Measurements from ENCODE around the gene FZD1. TPM values are rescaled to one million over a fixed set of nuclear protein-coding genes. Genes with fewer than 3 reads are reported as not detected.

The FZD1 gene
- total RNA-seq, 1 donor = 40.5 TPM

- Histone ChIP-seq H3K4me3 (ENCODE audit: insufficient read depth, low read length) (no peak overlapping the region), H2AFZ (ENCODE audit: low read length) (no peak overlapping the region), H3K27me3 (ENCODE audit: insufficient read depth, low read length) (no peaks in the 10 kb centered on the region), H4K20me1 (ENCODE audit: insufficient read depth, low read length) (no peaks in the 10 kb centered on the region), H3K27ac (ENCODE audit: low read depth, low read length) (no peak overlapping the region), H3K4me2 (ENCODE audit: insufficient read depth, low read length) (no peak overlapping the region), H3K79me2 (ENCODE audit: insufficient read depth, low read length) (no peaks in the 10 kb centered on the region), H3K9me3 (ENCODE audit: low read depth, low read length) (no peaks in the 10 kb centered on the region), H3K4me1 (ENCODE audit: insufficient read depth, low read length) (no peaks in the 10 kb centered on the region), H3K36me3 (ENCODE audit: insufficient read depth, low read length) (no peaks in the 10 kb centered on the region)
- no peak for TF ChIP-seq CTCF (IDR thresholded peaks at IDR 0.05; ENCODE audit: extremely low read depth, low read depth, low read length)
- no peak for DNase-seq (ENCODE audit: insufficient read length, low spot score, missing footprints)
Measured at GRCh38 chr7:91313113-91313512, 48.9 kb downstream of the FZD1 start.

GRCh38 chr7:91314591-91315323 is 50.5 kb downstream of the FZD1 start:
- no peak overlapping the region for H3K4me2 ChIP-seq (ENCODE audit: insufficient read depth, low read length)
- no peaks in the 10 kb centered on the region for H3K79me2 ChIP-seq (ENCODE audit: insufficient read depth, low read length)
- no peaks in the 10 kb centered on the region for H4K20me1 ChIP-seq (ENCODE audit: insufficient read depth, low read length)
- no peak for DNase-seq (ENCODE audit: insufficient read length, low spot score, missing footprints)
- no peak overlapping the region for H3K4me3 ChIP-seq (ENCODE audit: insufficient read depth, low read length)
- no peak overlapping the region for H2AFZ ChIP-seq (ENCODE audit: low read length)
- TF ChIP-seq CTCF (IDR thresholded peaks at IDR 0.05; ENCODE audit: extremely low read depth, low read depth, low read length) = no peak
- H3K27ac ChIP-seq (ENCODE audit: low read depth, low read length) = no peak overlapping the region
- no peaks in the 10 kb centered on the region for H3K9me3 ChIP-seq (ENCODE audit: low read depth, low read length)
- no peaks in the 10 kb centered on the region for H3K36me3 ChIP-seq (ENCODE audit: insufficient read depth, low read length)
- H3K4me1 ChIP-seq (ENCODE audit: insufficient read depth, low read length) = no peaks in the 10 kb centered on the region
- no peaks in the 10 kb centered on the region for H3K27me3 ChIP-seq (ENCODE audit: insufficient read depth, low read length)

GRCh38 chr7:91316426-91316825 is 52.2 kb downstream of the FZD1 start:
- no peaks in the 10 kb centered on the region for H3K9me3 ChIP-seq (ENCODE audit: low read depth, low read length)
- H3K79me2 ChIP-seq (ENCODE audit: insufficient read depth, low read length) = no peaks in the 10 kb centered on the region
- no peak for DNase-seq (ENCODE audit: insufficient read length, low spot score, missing footprints)
- no peak overlapping the region for H3K27ac ChIP-seq (ENCODE audit: low read depth, low read length)
- no peaks in the 10 kb centered on the region for H3K36me3 ChIP-seq (ENCODE audit: insufficient read depth, low read length)
- H3K4me3 ChIP-seq (ENCODE audit: insufficient read depth, low read length) = no peak overlapping the region
- no peaks in the 10 kb centered on the region for H3K27me3 ChIP-seq (ENCODE audit: insufficient read depth, low read length)
- no peak for TF ChIP-seq CTCF (IDR thresholded peaks at IDR 0.05; ENCODE audit: extremely low read depth, low read depth, low read length)
- H3K4me1 ChIP-seq (ENCODE audit: insufficient read depth, low read length) = no peaks in the 10 kb centered on the region
- no peaks in the 10 kb centered on the region for H4K20me1 ChIP-seq (ENCODE audit: insufficient read depth, low read length)
- no peak overlapping the region for H3K4me2 ChIP-seq (ENCODE audit: insufficient read depth, low read length)
- no peak overlapping the region for H2AFZ ChIP-seq (ENCODE audit: low read length)

- Histone ChIP-seq H3K79me2 (ENCODE audit: insufficient read depth, low read length) (no peaks in the 10 kb centered on the region), H3K4me1 (ENCODE audit: insufficient read depth, low read length) (no peaks in the 10 kb centered on the region), H3K27me3 (ENCODE audit: insufficient read depth, low read length) (no peaks in the 10 kb centered on the region), H2AFZ (ENCODE audit: low read length) (no peak overlapping the region), H3K9me3 (ENCODE audit: low read depth, low read length) (no peaks in the 10 kb centered on the region), H3K27ac (ENCODE audit: low read depth, low read length) (no peak overlapping the region), H3K4me2 (ENCODE audit: insufficient read depth, low read length) (no peak overlapping the region), H3K36me3 (ENCODE audit: insufficient read depth, low read length) (no peaks in the 10 kb centered on the region), H3K4me3 (ENCODE audit: insufficient read depth, low read length) (no peak overlapping the region), H4K20me1 (ENCODE audit: insufficient read depth, low read length) (no peaks in the 10 kb centered on the region)
- TF ChIP-seq CTCF (IDR thresholded peaks at IDR 0.05; ENCODE audit: extremely low read depth, low read depth, low read length) = no peak
- no peak for DNase-seq (ENCODE audit: insufficient read length, low spot score, missing footprints)
Measured at GRCh38 chr7:91319351-91319750, 55.1 kb downstream of the FZD1 start.
